K562 (cell line): Measurements from ENCODE around the gene DENND2A. TPM values are rescaled to one million over a fixed set of nuclear protein-coding genes. Genes with fewer than 3 reads are reported as not detected.

ENCODE experiments used
- ATAC-seq: fragments of 200-7000 bp; cut with Tn5 transposase; 3 replicates; pipeline ENCODE4 v1.9.1; 2020; ENCODE audit warnings: moderate library complexity
- BruUV-seq: library from RNA; stranded (reverse); fragments of 400-500 nt; replicated peaks from 2 replicates; lab custom pipeline; 2021; lab: Mats Ljungman, UMichigan
- CTCF ChIA-PET: fragments of 300-600 bp; formaldehyde crosslinking; extraction: SDS; loops from one replicate; lab custom pipeline; 2021; ENCODE audit warnings: low intra/inter-chr PET ratio; lab: Yijun Ruan, JAX
- POLR2A ChIA-PET: fragments of 300-600, 350-650 bp; sonication (Branson Sonifier 250); formaldehyde crosslinking; extraction: SDS; loops from one replicate; lab custom pipeline; 2021; ENCODE audit warnings: antibody characterized with exemption, inconsistent platforms; lab: Yijun Ruan, JAX
- DNase-seq, 4 experiments: peaks; one replicate each; pipeline versions ENCODE4 v3.0.0 to v3.0.0-alpha.2; 2011 to 2018; ENCODE audit warnings: low spot score in 3 of 4, mixed read lengths in 3 of 4; ENCODE audit errors: extremely low read depth in 1 of 4
- FAIRE-seq: peaks from 2 replicates; lab custom pipeline; 2011; peaks lifted over from hg19 to GRCh38; lab: Jason Lieb, UNC
- H2AFZ ChIP-seq: 2 replicates; pipeline ENCODE4 v1.6.0; 2011; ENCODE audit warnings: low read depth, low read length, control low read depth, inconsistent platforms
- H3K27ac ChIP-seq: fragments of 200-600 bp; 3 replicates; pipeline ENCODE4 v1.8.0; 2011; ENCODE audit warnings: low read depth, mild to moderate bottlenecking, control low read depth, inconsistent platforms, low read length, moderate library complexity, mixed read lengths; ENCODE audit errors: extremely low read depth
- H3K27me3 ChIP-seq, 2 experiments: fragments of 300-600 bp in 1 of 2; 2 replicates in 1 of 2; 3 replicates in 1 of 2; pipeline versions ENCODE4 v1.6.0 to v1.8.0; 2011; ENCODE audit warnings: inconsistent platforms in 2 of 2, low read length in 2 of 2, mild to moderate bottlenecking in 1 of 2, mixed read lengths in 1 of 2, moderate library complexity in 1 of 2; ENCODE audit not compliant: control insufficient read depth in 2 of 2, insufficient read depth in 2 of 2
- H3K36me3 ChIP-seq: fragments of 300-600 bp; 3 replicates; pipeline ENCODE4 v1.8.0; 2011; ENCODE audit warnings: mild to moderate bottlenecking, low read length, inconsistent platforms; ENCODE audit not compliant: control insufficient read depth, insufficient read depth
- H3K4me1 ChIP-seq, 2 experiments: fragments of 200-600 bp in 1 of 2; replicated peaks in 1 of 2; 2 replicates in 1 of 2; 3 replicates in 1 of 2; pipeline versions ENCODE4 v1.5.1 to v1.8.0; 2011; ENCODE audit warnings: inconsistent platforms in 2 of 2, low read length in 2 of 2, mild to moderate bottlenecking in 1 of 2, mixed read lengths in 1 of 2, moderate library complexity in 1 of 2; ENCODE audit not compliant: control insufficient read depth in 2 of 2, insufficient read depth in 2 of 2
- H3K4me2 ChIP-seq: 2 replicates; pipeline ENCODE4 v1.6.1; 2011; ENCODE audit warnings: low read length, control low read depth, inconsistent platforms, mixed read lengths; ENCODE audit not compliant: insufficient read depth
- H3K4me3 ChIP-seq: fragments of 200-600 bp; sonication (generic), shearing (Covaris generic); 2 replicates; pipeline ENCODE4 v1.5.1; 2016; ENCODE audit warnings: control low read depth, inconsistent platforms
- H3K79me2 ChIP-seq: fragments of 200-600 bp; 3 replicates; pipeline ENCODE4 v1.8.0; 2011; ENCODE audit warnings: low read length, inconsistent platforms; ENCODE audit not compliant: control insufficient read depth, insufficient read depth
- H3K9ac ChIP-seq, 2 experiments: 2 replicates each; pipeline versions ENCODE4 v1.6.0 to v1.6.1; 2011; ENCODE audit warnings: low read depth in 2 of 2, low read length in 2 of 2, control low read depth in 1 of 2, inconsistent platforms in 1 of 2, mild to moderate bottlenecking in 1 of 2, mixed read lengths in 1 of 2; ENCODE audit not compliant: insufficient read depth in 1 of 2
- H3K9me1 ChIP-seq: one replicate; pipeline ENCODE4 v1.6.0; 2011; ENCODE audit warnings: inconsistent platforms, mild to moderate bottlenecking, low read length, moderate library complexity; ENCODE audit not compliant: control insufficient read depth, insufficient read depth
- H3K9me3 ChIP-seq: replicated peaks from 2 replicates; pipeline ENCODE4 v1.5.1; 2011; ENCODE audit warnings: low read depth, low read length, inconsistent platforms; ENCODE audit not compliant: control insufficient read depth, insufficient read depth
- H4K20me1 ChIP-seq: replicated peaks from 2 replicates; pipeline ENCODE4 v1.6.1; 2011; ENCODE audit warnings: low read length, inconsistent platforms, mixed read lengths; ENCODE audit not compliant: control insufficient read depth, insufficient read depth
- CXXC5 ChIP-seq: fragments of 250-450 bp; sonication (Bioruptor Pico); IDR thresholded peaks from 2 replicates; pipeline ENCODE4 v1.8.0; 2022; ENCODE audit warnings: inconsistent platforms, mild to moderate bottlenecking, moderate library complexity
- ILK ChIP-seq: fragments of 450-650 bp; IDR thresholded peaks from 2 replicates; pipeline ENCODE4 v1.6.1; 2016; ENCODE audit warnings: missing genetic modification characterization, low read depth, mild to moderate bottlenecking, missing compliant biosample characterization, moderate library complexity, borderline replicate concordance
- MCM2 ChIP-seq: fragments of 450-650 bp; IDR thresholded peaks from 2 replicates; pipeline ENCODE4 v1.6.1; 2017; ENCODE audit warnings: low read depth, mild to moderate bottlenecking
- MEF2D ChIP-seq: conservative IDR thresholded peaks from 2 replicates; pipeline ENCODE4 v1.6.1; 2016; ENCODE audit warnings: low read depth, missing genetic modification characterization, missing compliant biosample characterization
- PRPF4 ChIP-seq: fragments of 200-400 bp; formaldehyde crosslinking; IDR thresholded peaks from one replicate; pipeline ENCODE4 v1.6.1; 2017; ENCODE audit warnings: low read length, low read depth, mild to moderate bottlenecking; ENCODE audit not compliant: insufficient read depth, poor library complexity, severe bottlenecking
- PURB ChIP-seq: sonication (generic); formaldehyde crosslinking; IDR thresholded peaks from 2 replicates; pipeline ENCODE4 v1.9.0; 2021; ENCODE audit warnings: low read depth, mild to moderate bottlenecking, missing genetic modification reagents
- STAT5A ChIP-seq: IDR thresholded peaks from 2 replicates; pipeline ENCODE4 v1.6.1; 2012; ENCODE audit warnings: low read length, inconsistent platforms, borderline replicate concordance
- U2AF1 ChIP-seq: fragments of 200-400 bp; formaldehyde crosslinking; optimal IDR thresholded peaks from 2 replicates; pipeline ENCODE3; 2017; ENCODE audit warnings: mild to moderate bottlenecking, low read depth, low read length, moderate library complexity
- ZNF274 ChIP-seq: IDR thresholded peaks from 2 replicates; pipeline ENCODE4 v1.6.1; 2011; ENCODE audit warnings: low read depth, mild to moderate bottlenecking, low read length, moderate library complexity, borderline replicate concordance
- ZNF445 ChIP-seq: fragments of 250-450 bp; sonication (Bioruptor Pico); IDR thresholded peaks from 2 replicates; pipeline ENCODE4 v1.4.0; 2020; ENCODE audit warnings: low read depth, mild to moderate bottlenecking, moderate library complexity
- ZNF584 ChIP-seq: fragments of 200-800 bp; sonication (Bioruptor generic); IDR thresholded peaks from 2 replicates; pipeline ENCODE4 v1.6.1; 2016; ENCODE audit warnings: low read depth, mild to moderate bottlenecking, missing genetic modification characterization, missing compliant biosample characterization
- ZNF668 ChIP-seq: fragments of 250-450 bp; sonication (Bioruptor Pico); IDR thresholded peaks from 2 replicates; pipeline ENCODE4 v1.8.0; 2022; ENCODE audit warnings: mild to moderate bottlenecking, inconsistent platforms
- WGBS: fragments of 100-300 bp; shearing (Covaris generic); methylation state at CpG from one replicate; pipeline ENCODE4 v1.1.6; 2016; ENCODE audit warnings: low coverage, mixed read lengths; ENCODE audit not compliant: insufficient coverage; ENCODE audit errors: missing lambda C conversion rate; 5-methylcytosine and 5-hydroxymethylcytosine counted together
- in situ Hi-C: fragments of 300-500 bp; cut with MboI; formaldehyde crosslinking; loops from 4 replicates; pipeline ENCODE4 v1.15.0; 2018; ENCODE audit warnings: inconsistent platforms, mixed read lengths
- intact Hi-C: fragments of 100-400 bp; cut with micrococcal nuclease; formaldehyde crosslinking; loops from 2 replicates; pipeline ENCODE4 v1.14.2; 2022
- polyA plus RNA-seq, 8 experiments: library from polyadenylated mRNA; depleted of rRNA in 4 of 8; stranded (reverse) in 5 of 8; unstranded in 3 of 8; fragments of >200 nt; fragmentation: Nextera tagmentation in 2 of 8; fragmentation: Illumina TruSeq in 1 of 8; extraction: Ambion mirVana in 2 of 8; extraction: Trizol in 1 of 8; gene quantifications; 2 replicates each; pipeline versions ENCODE4 v1.2.1 to v1.2.3, GENCODE V29; 2011 to 2014; ENCODE audit warnings: inconsistent platforms in 1 of 8, missing spikeins in 1 of 8
- total RNA-seq, 7 experiments: library from RNA; depleted of rRNA in 6 of 7; stranded (reverse); fragments of >200 nt in 6 of 7; fragmentation: Illumina TruSeq in 2 of 7; extraction: Trizol in 2 of 7; gene quantifications; 2 replicates each; pipeline versions ENCODE4 v1.2.1 to v1.2.3, GENCODE V29; 2011 to 2021; ENCODE audit warnings: low replicate concordance in 1 of 7
- TF ChIP-seq, protein P1 (sequence below): fragments of 250-450 bp; sonication (Bioruptor Pico); IDR thresholded peaks from 2 replicates; pipeline ENCODE4 v1.8.0; 2021; ENCODE audit warnings: moderate library complexity, mild to moderate bottlenecking, inconsistent platforms
- TF ChIP-seq, protein P2 (sequence below): fragments of 200-800 bp; sonication (Bioruptor generic); IDR thresholded peaks from 2 replicates; pipeline ENCODE4 v1.6.1; 2017; ENCODE audit warnings: missing genetic modification characterization, missing compliant biosample characterization
- TF ChIP-seq, protein P3 (sequence below): fragments of 250-450 bp; sonication (Bioruptor Pico); IDR thresholded peaks from 2 replicates; pipeline ENCODE4 v1.8.0; 2022; ENCODE audit warnings: inconsistent platforms, mild to moderate bottlenecking, moderate library complexity, borderline replicate concordance
- TF ChIP-seq, protein P4 (sequence below): fragments of 250-450 bp; sonication (Bioruptor Pico); IDR thresholded peaks from 2 replicates; pipeline ENCODE4 v1.8.0; 2021; ENCODE audit warnings: moderate library complexity, mild to moderate bottlenecking, inconsistent platforms

Gene DENND2A
- total and polyA plus RNA-seq, 9 of the 15 experiments (the other 6 are each of a cell fraction or from before 2014, with no cell fraction given) = not detected

DNA sequence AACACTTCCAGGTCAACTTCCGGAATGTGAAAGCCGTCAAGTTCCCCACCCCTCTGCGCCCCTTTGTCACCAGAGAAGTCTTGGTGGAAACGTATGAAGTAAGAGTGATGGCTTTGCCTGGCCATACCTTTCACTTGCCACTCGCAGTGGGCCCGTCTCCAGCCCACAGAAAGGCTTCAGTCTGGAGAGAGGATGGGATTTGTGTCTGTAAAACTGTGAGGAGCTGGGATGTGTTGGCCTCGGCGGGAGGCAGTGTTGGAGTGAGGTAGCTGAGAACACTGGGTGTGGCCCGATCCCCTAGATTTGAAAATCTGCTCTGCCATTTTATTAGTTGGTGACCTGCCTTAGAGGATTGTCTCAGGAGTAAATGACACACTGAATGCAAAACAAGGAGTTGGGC, 38.6 kb upstream of the DENND2A start:
- no peak overlapping the region; a peak in 1 of 4 replicates for H3K9ac ChIP-seq
- POLR2A ChIA-PET = interaction anchor here (0.6 kb wide), 1 partner anchor 393 kb away, joined by 4 read pairs; no protein-coding TSS in a partner anchor
- H3K4me3 ChIP-seq = no peak overlapping the region
- no peak overlapping the region for H2AFZ ChIP-seq
- intact Hi-C loops (loop anchor here (10.0 kb wide), 2 partner anchors 306 to 856 kb away; no protein-coding TSS in a partner anchor), in situ Hi-C loops (no loop called here)
- TF ChIP-seq ZNF445 (CRISPR knock-in tag) (no peak), ZNF668 (CRISPR knock-in tag) (no peak), PRPF4 (no peak), CXXC5 (no peak), MCM2 (no peak), ZNF274 (no peak), MEF2D (no peak), STAT5A (no peak), PURB (CRISPR knock-in tag) (no peak), ILK (no peak), U2AF1 (no peak), ZNF584 (CRISPR knock-in tag) (no peak)
- TF ChIP-seq, protein P1, sequence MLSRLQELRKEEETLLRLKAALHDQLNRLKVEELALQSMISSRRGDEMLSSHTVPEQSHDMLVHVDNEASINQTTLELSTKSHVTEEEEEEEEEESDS (CRISPR knock-in tag) = no peak
- TF ChIP-seq, protein P2, sequence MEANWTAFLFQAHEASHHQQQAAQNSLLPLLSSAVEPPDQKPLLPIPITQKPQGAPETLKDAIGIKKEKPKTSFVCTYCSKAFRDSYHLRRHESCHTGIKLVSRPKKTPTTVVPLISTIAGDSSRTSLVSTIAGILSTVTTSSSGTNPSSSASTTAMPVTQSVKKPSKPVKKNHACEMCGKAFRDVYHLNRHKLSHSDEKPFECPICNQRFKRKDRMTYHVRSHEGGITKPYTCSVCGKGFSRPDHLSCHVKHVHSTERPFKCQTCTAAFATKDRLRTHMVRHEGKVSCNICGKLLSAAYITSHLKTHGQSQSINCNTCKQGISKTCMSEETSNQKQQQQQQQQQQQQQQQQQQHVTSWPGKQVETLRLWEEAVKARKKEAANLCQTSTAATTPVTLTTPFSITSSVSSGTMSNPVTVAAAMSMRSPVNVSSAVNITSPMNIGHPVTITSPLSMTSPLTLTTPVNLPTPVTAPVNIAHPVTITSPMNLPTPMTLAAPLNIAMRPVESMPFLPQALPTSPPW (CRISPR knock-in tag) = no peak
- TF ChIP-seq, protein P3, sequence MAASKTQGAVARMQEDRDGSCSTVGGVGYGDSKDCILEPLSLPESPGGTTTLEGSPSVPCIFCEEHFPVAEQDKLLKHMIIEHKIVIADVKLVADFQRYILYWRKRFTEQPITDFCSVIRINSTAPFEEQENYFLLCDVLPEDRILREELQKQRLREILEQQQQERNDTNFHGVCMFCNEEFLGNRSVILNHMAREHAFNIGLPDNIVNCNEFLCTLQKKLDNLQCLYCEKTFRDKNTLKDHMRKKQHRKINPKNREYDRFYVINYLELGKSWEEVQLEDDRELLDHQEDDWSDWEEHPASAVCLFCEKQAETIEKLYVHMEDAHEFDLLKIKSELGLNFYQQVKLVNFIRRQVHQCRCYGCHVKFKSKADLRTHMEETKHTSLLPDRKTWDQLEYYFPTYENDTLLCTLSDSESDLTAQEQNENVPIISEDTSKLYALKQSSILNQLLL = no peak
- TF ChIP-seq, protein P4, sequence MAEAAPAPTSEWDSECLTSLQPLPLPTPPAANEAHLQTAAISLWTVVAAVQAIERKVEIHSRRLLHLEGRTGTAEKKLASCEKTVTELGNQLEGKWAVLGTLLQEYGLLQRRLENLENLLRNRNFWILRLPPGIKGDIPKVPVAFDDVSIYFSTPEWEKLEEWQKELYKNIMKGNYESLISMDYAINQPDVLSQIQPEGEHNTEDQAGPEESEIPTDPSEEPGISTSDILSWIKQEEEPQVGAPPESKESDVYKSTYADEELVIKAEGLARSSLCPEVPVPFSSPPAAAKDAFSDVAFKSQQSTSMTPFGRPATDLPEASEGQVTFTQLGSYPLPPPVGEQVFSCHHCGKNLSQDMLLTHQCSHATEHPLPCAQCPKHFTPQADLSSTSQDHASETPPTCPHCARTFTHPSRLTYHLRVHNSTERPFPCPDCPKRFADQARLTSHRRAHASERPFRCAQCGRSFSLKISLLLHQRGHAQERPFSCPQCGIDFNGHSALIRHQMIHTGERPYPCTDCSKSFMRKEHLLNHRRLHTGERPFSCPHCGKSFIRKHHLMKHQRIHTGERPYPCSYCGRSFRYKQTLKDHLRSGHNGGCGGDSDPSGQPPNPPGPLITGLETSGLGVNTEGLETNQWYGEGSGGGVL (CRISPR knock-in tag) = no peak
- no peak for FAIRE-seq
- no peaks in the 10 kb centered on the region for H3K27me3 ChIP-seq
- H3K36me3 ChIP-seq = peaks cover 6% of the 10 kb centered on the region; the same call in 1 of the 3 replicates
- no peaks in the 10 kb centered on the region for H3K9me3 ChIP-seq
- DNase-seq = no peak
- H3K9me1 ChIP-seq = no peaks in the 10 kb centered on the region
- peaks cover 4 to 9% of the 10 kb centered on the region in 2 experiments; a peak in 3 of 5 replicates for H3K4me1 ChIP-seq
- 83% methylated on average over 9 of the region's 9 CpGs for WGBS
- peaks cover 7% of the 10 kb centered on the region; the same call in 1 of the 2 replicates for H4K20me1 ChIP-seq
- ATAC-seq = no peak
- H3K4me2 ChIP-seq = no peak overlapping the region
- H3K79me2 ChIP-seq = no peaks in the 10 kb centered on the region
- CTCF ChIA-PET = no interaction called here
- BruUV-seq = no TSS peak
- no peak overlapping the region for H3K27ac ChIP-seq
